ENCODE results near the gene CDX1.

The CDX1 gene

DNA sequence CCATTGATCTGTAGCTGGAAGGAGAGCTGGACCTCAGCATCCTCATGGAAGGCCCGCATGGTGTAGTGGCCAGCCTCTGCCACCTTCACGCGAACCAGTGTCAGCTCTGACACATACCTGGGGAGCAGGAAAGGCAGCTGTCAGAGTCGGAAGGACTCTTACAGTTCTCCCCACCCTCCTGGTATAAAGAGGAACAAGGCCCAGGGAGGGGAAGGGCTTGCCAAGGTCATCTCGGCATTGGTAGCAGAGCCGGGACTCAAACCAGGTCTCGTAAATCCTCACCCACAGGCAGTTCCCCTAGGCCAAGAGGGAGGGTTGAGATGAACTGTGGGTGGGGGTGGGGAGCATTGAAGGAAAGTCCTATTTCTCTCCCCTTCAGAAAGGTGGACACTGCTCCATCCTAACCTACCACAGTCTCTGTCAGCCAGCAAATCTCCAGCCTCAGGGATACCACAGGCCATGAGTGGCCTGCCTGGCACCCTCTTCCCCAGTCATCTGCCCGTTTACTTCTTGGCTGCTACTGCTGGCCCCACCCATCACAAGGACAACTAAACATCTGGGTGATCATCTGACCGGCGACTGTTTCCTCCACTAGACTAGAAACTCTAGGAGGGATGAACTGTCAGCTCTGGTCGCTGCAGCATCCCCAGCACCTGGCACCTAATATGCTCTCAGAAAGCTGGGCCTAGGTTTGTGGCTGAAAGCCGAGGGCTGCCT lies 34.4 kb upstream of the CDX1 start:
- DNase-seq: no peak

DNA sequence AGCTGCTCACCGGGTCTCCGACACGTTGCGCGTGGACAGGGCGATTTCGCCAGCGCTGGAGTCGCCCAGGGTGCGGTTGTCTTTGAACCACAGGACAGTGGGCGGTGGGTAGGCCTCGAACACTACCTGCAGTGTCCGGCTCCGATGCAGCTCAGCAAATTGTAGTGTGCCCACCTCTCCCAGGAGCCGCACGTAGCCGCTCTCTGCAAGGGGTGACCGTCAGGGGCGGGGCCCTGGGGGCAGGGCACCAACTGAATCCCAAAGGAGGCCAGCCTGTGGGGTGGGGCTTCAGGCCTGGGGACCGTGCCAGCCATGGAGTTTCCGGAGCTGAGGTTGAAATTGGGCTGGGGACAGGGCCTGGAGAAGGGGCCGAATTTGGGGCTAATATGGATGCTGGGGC lies 33.8 kb upstream of the CDX1 start:
- DNase-seq: no peak

DNA sequence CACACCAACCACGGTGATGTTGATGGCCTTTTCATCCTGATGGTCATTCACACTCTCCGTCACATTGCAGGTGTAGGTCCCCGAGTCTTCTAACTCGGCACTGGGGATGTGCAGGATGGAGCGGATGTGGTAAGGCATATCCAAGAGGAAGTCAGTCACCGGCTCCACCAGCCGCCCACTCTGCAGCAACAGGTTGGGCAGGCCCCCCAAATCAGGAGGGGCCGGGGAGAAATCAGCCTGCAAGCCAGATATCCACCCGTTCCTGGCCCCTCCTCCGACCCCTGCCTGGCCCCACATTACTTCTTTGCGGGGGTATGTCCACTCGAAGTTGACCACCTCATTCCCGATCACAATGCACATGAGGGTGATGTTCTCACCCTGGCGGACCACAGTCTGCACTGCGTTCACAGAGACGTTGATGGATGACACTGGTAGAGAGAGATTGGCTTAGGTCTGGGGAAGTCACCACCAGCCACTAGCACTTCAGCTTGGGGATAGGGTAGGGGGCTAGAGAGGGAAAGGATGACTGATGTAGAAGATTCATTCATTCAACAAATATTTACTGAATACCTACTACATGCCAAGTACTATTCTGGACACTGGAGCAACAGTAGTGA lies 32.9 kb upstream of the CDX1 start:
- no peak for DNase-seq

DNA sequence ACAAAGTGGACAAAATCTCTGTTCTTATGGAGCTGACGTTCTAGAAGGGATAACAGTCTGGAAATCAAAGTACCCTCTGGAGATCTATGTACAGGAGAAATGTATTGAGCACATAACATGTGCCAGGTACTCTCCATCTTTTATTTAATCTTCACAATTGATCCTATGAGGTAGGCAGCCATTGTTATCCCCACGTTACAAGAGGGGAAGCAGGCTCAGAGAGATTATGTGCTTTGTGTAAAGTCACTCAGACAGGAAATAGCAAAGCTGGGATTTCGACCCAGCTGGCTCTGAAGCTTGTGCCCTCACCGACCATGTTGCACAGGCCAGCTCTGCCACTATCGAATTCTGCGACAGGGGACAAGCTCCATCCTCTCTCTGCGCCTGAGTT lies 32.4 kb upstream of the CDX1 start:
- no peak for DNase-seq

DNA sequence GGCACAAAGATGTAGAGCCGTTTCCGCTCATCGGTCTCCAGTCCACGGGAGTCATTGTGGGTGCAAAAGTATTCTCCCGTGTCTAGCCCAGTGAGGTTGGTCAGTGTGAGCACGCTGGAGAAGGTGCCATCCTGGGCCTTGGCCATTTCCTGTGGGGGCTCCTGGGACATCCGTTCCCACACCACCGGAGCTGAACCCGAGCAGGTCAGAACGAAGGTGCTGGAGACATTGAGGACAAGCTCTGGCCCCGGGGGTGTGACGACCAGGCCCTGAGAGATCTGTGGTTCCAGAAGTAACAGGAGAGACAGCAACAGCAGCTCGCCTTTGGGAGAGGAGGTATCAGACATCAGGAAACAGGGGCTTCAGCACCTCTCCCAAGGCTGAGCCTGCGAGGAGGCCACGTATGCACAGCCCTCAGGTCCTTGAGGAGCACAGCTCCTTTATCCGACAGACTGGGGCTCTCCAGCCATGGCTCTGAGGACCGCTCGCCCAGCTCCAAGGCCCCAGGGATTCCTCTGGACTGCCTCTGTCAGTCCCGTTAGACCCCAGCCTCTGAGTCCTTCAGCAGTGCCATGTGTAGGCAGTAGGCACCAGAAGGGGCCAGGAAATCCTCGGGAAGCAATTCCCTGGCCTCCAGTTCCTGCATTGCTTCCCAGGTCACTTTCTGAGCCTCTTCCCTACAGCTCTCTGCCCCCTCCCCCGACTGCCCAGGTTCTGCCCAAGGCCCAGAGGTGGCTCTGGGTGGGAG lies 30.8 kb upstream of the CDX1 start:
- DNase-seq: no peak

DNA sequence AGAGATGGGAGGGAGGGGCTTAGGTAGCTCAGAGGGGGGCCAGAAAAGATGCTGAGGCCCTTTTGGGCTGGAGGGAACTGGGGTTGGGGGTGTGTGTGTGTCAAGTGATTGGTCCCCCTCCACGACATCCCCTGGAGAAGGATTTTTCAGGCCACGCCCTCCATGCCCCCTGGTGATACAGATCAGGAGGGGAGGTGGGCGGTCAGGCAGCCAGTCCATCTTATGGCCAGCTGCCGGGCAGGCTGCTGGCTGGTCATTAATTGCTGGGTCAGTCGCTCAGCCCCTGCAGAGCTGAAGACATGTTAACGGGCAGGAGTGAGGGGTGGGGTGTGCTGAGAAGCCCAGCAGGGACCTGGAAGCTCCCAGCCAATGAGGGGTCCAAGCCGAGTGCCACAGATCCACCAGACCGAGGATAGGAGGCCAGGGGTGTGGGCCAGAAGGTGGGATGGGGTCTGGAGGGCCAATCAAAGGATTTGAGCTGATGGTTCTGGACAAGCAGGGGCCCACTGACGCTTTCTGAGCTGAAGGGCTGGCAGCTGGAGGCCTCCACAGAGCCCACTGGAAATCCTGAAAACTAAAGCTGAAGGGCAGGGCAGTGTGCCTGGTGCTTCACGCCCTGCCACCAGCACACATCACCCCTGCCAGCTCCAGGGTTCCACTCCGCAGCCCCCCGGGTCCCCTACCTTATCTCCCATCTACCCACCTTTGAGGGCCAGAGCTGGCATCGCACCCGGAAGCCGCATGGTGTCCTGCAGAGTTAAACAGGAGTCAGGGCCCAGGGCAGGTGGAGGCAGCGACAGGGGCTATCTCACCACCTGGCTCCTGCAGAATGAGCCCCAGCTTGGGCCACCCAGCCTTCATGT lies 30.0 kb upstream of the CDX1 start:
- no peak for DNase-seq

DNA sequence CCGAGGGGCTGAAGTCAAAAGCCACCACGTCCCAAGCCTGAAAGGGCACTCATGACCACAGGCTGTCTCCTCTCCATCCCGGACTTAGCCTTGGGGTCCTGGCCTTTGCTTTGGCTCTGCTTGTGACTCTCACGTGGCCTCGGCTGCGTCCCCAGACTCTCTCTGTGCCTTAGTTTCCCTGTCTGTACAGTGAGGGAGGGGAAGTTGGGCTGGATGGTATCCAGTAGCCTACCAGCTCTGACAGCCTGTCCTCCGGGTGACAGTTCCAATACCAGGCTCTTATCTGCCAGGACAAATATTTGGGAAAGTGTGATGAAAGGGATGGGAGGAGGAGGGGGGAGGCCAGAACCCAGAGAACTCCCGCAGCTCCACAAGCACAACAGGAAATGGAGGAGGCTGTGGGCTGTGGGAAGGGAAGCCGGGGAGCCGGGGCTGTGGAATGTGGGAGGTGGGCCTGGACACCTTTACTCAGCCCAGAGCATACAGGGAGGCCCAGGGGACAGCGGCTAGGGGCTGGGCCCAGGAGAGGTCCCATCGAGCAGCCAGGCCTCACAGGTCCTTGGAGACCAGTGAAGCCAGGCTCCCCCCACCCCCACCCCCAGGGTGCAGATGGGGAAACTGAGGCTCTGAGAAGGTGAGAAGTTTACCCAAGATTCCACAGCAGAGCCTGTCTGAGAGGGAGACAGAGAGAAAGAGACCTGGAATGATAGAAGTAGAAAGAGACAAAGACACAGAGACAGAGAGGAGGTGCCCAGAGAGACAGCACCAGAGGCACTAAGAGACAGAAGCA lies 29.2 kb upstream of the CDX1 start:
- DNase-seq: no peak

DNA sequence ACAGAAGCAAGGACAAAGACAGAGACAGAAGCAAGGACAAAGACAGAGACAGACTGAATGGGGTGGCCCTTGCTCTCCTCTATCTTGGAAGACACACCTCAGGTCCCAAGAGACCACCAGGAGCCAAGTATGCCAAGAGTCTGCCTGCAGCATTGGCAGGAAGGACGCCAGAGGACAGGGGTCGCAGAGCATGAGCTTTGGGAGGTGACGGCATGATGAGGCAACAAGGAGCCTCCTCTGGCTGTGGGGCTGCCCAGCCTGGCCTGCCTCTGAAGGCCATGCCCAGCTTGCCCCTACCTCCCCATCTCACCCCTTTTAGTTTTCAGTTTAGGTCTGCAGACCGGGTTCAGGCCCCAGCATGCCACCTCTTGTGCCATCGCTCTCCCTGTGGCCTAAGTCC lies 28.6 kb upstream of the CDX1 start:
- DNase-seq: no peak

DNA sequence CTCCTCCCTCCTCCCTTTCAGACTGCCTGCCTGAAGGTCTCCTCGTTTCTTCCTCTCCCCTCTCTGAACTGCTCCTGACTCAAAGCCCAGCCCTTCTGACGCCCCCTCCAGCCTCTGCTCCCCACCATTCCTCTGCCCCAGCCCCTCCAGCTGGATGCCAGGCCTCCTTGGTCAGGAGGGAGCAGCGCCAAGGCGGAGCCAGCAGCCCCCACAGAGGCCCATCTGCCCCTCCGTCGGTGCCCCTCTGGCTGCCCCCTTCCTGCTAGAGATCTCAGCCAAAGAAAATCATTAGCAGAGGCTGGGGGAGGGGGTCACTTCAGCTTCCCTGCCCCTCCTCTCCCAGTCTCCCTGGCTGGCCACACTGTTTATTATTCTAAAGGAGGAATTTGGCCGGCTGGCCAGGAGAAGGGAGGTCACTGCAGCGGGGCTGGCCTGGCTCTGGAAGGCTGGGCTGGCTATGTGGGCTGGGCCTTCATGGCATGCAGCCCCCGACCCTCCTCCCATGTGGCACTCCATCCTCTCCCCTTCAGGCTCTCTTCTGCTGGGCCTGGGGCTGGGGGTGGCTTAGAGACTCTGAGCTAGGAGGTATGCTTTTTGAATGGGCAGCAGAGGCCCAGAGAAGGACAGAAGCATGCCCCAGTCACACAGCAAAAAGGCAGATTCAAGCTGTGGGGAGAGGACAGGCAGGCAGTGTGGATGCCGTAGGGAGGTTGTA lies 27.9 kb upstream of the CDX1 start:
- no peak for DNase-seq

DNA sequence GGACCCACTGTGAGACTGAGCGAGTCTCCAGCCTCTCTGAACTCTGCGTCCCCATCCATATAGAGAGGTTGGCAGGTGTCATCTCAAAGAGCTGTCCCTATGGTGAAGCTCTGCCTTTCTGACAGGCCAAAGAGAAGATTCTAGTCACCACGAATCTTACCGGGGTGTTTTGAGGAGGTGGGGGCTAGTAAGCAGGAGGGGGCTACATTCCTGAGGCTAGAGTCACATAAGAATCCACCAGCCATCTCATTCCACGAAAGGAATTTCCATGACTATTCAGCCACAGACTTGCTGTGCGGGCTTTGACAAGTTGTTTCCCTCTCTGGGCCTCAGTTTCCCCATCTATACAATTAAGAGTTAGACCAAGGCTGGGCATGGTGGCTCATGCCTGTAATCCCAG lies 27.2 kb upstream of the CDX1 start:
- DNase-seq: no peak

DNA sequence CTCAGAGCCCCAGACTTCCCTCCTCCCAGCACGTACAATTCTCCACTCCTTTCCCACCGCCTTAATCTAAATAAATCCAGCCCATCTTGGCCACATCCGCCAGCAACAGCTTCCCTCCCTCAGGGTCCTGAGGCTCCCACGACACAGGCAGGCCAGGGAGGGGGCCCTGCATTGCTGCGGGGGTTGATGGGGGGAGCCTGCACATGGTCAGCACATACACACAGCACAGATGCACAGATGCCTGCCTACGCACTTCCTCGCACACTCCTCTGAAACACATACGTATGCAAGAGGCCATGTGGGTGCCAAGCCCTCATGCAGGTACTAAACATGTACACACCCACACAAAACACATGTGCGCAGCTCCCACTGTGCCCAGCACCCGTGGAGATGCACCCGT lies 25.7 kb upstream of the CDX1 start:
- no peak for DNase-seq

DNA sequence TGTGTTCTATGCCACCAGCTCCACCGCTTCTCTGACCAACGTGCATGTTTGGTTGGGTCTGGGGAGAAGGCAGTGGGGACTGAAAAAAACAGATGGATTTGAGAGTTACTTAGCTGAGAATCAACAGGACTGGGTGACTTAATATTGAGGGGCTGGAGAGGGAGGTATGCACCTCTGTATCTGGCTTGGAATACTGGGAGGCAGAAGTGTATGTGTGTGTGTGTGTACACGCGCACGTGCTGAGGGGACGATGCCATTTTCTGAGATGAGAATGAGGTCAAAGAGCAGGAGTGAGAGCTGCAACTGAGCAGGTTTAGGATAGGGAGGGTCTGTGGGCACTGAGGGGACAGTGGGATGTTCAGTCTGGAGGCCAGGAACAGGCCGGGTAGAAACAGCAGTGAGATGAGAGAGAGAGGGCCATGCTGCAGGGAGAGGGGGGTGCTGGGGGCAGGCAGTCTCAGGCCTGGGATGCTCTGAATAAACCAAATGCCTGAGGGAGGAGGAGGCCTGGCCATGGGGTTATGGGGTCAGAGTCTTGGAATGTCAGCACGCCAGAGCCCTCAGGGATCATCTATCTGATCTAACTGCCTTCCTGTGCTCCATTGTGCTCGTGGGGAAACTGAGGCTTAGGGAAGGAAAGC lies 24.9 kb upstream of the CDX1 start:
- no peak for DNase-seq

DNA sequence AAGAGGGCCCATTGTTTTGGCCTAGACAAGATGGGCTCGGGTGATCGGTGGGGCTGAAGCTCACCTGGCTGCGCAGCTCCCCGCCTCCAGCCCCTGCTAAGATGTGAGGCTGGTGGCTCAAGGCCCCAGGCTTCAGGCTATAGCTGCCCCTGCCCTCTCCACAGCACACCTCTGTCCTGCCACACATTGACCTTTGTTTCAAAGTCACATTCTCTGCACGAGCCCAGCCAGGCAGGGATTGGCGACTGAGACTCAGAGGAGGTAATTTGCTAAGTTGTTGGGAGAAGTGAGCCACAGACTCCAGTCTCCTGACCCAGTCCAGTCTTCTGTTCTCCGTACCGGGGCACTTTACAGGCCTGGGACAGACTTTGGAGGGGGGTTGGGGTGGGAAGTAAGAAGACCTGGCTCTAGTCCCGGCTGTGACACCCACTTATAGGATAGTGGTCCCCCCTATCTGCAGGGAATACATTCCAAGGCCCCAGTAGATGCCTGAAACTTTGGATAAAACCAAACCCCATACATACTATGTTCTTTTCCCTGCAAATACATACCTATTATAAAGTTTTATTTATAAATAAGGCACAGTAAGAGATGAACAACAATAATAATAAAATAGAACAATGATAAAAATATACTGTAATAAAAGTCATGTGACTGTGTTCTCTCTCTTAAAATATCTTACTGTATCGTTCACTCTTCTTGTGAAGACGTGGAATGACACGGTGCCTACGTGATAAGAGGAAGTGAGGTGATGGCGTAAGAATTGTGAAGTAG lies 24.2 kb upstream of the CDX1 start:
- DNase-seq: no peak

DNA sequence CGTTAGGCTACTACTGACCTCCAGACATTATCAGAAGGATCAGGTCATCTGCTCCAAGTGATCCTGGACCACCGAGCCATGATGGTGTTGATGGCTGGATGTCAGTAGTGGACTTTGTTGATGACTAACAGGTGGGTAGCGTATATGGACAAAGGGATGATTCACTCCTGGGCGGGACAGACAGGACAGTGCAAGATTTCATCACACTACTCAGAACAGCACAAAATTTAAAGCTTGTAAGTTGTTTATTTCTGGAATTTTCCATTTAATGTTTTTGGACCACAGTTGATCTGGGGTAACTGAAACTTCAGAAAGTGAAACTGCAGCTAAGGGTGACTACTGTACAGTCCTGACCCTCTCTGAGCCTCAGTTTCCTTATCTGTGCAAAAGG lies 23.6 kb upstream of the CDX1 start:
- no peak for DNase-seq

DNA sequence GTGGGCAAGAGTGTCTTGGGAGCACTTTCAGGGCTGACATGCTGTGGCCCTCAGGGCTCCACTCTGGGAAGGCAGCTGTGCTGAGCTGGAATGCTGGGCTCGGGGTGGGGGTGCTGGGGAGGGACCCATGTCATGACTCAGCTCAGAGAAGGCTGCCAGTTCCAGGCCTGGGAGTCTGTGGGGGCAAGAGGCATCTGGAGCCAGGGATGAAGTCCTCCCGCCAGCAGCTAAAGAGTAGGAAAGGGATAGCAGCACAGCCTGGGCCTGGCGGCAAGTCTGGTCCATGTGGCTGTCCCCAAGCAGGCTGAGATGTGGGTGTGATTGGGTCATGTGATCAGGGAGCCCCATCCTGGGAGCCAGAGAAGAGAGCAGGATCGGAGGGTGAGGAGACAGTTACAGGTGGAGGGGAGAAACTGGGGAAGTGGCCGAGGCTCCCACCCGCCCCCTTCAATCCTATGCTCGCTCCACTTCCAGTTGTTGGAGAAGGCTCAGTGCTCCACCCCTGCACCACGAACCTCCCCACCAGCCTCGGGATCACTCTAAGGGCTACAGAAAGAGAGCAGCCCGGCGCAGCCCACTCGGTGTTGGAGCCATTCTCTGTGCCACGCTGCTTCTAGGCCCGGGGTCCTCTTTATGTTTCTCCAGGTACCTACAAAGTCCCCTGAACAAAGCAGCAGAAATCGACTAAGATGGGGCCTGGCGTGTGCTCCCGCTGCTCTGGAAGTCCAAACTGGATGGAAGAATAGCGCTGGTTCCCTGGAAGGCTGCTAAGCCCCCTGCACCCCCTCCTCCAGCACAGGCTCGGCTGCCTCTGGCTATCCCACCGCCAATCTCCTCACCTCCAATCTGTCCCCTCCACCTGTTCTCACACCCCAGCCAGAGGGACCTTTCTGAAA lies 23.0 kb upstream of the CDX1 start:
- no peak for DNase-seq

DNA sequence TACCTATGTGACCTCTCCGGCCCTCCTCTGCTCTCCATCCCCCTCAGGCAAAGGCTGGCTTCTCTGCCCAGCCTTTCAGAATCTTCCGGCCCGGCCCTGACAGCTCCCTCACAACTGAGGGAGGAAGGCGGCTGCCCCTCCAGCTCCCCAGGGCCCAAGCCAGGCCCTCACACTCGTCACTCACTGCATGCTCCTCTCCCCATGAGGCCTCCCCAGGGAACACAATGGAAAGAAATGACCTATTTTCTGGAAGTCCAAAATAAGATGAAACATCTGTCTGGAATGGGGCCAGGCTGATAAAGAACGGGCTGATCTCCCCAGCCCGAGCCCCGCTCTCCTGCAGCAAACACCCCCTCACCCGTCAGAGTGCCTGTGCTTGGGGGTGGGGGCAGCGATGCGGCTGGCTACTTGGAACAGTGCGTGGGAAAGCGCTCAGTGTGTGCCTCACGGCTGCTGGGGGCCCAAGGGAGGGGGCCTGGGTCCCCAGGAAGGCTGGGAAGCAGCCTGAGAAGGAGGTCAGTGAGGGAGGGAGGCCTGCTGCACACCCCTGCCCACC lies 22.3 kb upstream of the CDX1 start:
- no peak for DNase-seq

DNA sequence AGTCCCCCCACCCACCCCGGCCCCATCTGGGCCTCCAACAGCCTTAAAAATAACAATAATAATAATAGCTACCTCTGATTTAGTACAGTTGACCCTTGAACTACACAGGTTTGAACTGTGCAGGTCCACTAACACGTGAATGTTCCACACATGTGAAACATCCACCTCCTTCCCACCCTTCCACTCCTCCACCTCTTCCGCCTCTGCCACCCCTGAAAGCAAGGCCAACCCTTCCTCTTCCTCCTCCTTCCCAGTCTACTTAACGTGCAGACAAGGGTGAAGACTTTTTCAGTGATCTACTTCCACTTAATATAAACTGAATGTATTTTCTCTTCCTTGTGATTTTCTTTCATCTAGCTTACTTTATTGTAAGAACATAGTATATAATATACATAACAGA lies 21.7 kb upstream of the CDX1 start:
- no peak for DNase-seq

DNA sequence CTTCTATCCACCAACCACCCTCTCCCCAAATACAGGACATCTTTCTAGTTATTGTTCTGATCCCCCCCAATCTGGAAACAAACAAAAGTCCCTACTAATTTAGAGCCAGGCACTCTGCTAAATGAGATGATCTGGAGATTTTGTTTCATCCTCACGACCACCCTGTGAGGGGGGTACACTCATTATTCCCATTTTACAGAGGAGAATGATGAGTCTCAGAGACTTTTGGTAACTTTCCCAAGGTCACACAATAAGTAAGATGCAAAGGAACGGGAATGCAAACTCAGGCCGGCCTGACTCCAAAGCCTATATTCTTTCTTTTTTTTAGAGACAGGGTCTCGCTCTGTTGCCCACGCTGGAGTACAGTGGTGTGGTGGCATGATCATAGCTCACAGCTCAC lies 20.3 kb upstream of the CDX1 start:
- DNase-seq: no peak

All from NCI-H1417 (cell line).